Measurements from ENCODE around the gene GFOD1.
"Not testable (repeated sequence)": the region's sequence is repeated elsewhere in the genome, so short reads cannot be mapped to it uniquely, and the experiment has no call there.

DNA sequence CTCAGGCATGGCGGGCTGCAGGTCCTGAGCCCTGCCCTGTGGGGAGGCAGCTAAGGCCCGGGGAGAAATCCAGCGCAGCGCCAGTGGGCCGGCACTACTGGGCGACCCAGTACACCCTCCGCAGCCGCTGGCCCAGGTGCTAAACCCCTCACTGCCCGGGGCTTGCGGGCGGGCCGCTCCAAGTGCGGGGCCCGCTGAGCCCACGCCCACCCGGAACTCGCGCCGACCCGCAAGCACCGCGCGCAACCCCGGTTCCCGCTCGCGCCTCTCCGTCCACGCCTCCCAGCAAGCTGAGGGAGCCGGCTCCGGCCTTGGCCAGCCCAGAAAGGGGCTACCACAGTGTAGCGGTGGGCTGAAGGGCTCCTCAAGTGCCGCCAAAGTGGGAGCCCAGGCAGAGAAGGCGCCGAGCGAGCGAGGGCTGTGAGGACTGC is 23.8 kb upstream of the GFOD1 start:
- TF ChIP-seq, protein P1, sequence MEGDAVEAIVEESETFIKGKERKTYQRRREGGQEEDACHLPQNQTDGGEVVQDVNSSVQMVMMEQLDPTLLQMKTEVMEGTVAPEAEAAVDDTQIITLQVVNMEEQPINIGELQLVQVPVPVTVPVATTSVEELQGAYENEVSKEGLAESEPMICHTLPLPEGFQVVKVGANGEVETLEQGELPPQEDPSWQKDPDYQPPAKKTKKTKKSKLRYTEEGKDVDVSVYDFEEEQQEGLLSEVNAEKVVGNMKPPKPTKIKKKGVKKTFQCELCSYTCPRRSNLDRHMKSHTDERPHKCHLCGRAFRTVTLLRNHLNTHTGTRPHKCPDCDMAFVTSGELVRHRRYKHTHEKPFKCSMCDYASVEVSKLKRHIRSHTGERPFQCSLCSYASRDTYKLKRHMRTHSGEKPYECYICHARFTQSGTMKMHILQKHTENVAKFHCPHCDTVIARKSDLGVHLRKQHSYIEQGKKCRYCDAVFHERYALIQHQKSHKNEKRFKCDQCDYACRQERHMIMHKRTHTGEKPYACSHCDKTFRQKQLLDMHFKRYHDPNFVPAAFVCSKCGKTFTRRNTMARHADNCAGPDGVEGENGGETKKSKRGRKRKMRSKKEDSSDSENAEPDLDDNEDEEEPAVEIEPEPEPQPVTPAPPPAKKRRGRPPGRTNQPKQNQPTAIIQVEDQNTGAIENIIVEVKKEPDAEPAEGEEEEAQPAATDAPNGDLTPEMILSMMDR (IDR thresholded peaks at IDR 0.05): not testable (repeated sequence)
- not testable (repeated sequence) for TF ChIP-seq POLR2A (IDR thresholded peaks at IDR 0.05)
